Uterus (tissue), 2 donors: Measurements from ENCODE around the gene PKD2L2.

ENCODE experiments used
- POLR2A ChIP-seq, 2 donors: fragments of 450-650 bp; IDR thresholded peaks; one replicate each; pipeline ENCODE4 v1.6.1; 2016; ENCODE audit warnings: antibody characterized with exemption in 2 of 2, mild to moderate bottlenecking in 1 of 2, moderate library complexity in 1 of 2
- TF ChIP-seq, protein P1 (sequence below), 4 experiments: fragments of 200-600 bp in 2 of 4; fragments of 450-650 bp in 2 of 4; sonication (generic) in 2 of 4; IDR thresholded peaks; one replicate each; pipeline ENCODE4 v1.5.1; 2016 to 2019; ENCODE audit warnings: antibody characterized with exemption in 4 of 4, mild to moderate bottlenecking in 2 of 4, moderate library complexity in 1 of 4

GRCh38 chr5:137891849-137892248, 2.6 kb downstream of the PKD2L2 start:
- TF ChIP-seq, protein P1, sequence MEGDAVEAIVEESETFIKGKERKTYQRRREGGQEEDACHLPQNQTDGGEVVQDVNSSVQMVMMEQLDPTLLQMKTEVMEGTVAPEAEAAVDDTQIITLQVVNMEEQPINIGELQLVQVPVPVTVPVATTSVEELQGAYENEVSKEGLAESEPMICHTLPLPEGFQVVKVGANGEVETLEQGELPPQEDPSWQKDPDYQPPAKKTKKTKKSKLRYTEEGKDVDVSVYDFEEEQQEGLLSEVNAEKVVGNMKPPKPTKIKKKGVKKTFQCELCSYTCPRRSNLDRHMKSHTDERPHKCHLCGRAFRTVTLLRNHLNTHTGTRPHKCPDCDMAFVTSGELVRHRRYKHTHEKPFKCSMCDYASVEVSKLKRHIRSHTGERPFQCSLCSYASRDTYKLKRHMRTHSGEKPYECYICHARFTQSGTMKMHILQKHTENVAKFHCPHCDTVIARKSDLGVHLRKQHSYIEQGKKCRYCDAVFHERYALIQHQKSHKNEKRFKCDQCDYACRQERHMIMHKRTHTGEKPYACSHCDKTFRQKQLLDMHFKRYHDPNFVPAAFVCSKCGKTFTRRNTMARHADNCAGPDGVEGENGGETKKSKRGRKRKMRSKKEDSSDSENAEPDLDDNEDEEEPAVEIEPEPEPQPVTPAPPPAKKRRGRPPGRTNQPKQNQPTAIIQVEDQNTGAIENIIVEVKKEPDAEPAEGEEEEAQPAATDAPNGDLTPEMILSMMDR (IDR thresholded peaks at IDR 0.05): no peak
- TF ChIP-seq POLR2A (IDR thresholded peaks at IDR 0.05): no peak
